ENCODE results near the gene CERT1.
A peak's percentile ranks its signal among the peaks of the same experiment; 100 is the strongest.
"Not testable (repeated sequence)": the region's sequence is repeated elsewhere in the genome, so short reads cannot be mapped to it uniquely, and the experiment has no call there.

CERT1 gene

DNA sequence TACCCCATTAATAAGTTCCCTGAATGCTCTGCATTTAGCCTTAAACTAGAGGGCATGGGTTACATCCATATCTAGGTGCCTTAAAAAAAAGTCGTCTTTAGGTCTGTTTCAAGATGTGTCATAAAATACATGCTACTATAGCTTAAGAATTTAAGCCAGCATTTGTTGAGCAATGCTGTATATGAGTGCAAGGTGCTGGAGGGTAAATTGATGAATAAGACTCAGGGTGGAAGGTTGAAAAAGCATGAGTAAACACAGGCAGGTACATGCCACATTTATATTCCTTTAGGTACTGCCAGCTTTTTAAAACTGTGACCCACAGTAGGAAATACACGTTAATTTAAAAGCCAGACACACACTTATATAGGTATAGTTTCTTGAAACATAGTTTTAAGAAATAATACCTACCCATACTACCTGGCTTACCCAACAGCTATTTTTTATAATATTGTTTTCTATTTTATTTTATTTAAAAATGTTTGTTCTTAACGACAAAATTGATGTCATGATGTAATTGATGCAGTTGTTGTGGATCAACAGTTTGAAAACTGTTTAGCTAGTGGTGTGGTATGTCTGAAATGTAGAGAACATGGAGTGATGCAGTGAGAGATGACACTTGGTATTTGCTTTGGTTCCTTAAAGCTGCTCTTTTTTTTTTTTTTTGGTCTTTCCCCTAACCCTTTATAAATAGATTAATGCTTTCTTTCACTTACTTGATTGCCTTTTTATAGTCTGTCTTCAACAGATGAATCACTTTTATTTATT is 170.5 kb downstream of the CERT1 start:
- no peak for DNase-seq

DNA sequence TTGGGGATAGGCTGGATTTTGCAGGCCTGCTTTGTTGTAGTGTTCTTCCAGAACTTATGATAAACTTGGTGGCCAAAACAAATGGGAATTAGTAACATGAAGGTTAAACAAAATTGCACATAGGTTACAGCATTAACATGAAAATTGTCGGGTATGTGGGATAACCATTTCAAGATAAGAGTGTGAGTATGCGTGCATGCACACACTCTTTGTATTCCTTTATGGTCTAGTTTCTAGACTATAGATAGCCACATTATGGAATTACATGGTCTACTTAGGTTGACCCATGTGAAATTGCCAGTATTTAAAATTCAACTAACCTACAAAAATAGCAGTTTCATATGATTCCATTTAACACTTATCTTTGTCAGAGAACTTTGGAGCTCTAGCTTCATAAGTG is 173.0 kb downstream of the CERT1 start:
- no peak for DNase-seq

DNA sequence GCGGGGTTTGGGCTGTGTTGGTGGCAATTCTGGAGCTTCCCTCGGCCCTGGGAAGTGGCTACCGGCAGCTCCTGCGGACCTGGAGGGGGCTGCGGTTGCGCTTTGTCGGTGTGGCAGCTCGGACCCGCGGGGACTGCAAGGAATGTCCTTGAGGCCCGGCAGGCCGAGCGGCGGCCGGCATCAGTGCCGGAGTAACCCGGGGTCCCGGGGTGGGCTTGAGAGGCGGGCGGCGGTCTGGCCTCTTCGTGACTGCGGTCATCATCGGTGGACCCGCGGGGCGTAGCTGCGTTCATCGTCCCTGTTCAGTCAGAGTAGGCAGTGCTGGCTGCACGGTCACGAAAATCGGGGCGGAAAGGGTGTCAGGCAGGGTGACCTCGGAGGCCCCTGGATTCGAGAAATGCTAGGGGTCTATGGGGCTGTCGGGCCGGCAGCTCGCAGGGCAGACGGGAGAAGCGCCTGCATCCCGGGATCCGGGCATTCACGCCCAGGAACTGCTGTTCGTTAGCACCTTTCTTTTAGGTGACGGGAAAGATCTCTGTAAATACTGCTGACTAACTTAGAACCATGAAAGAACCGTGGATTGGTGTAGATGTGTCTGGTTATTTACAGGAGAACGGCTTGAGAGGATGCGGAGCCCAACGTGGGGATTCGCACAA is 173.9 kb downstream of the CERT1 start:
- DNase-seq: peak; percentile 32

DNA sequence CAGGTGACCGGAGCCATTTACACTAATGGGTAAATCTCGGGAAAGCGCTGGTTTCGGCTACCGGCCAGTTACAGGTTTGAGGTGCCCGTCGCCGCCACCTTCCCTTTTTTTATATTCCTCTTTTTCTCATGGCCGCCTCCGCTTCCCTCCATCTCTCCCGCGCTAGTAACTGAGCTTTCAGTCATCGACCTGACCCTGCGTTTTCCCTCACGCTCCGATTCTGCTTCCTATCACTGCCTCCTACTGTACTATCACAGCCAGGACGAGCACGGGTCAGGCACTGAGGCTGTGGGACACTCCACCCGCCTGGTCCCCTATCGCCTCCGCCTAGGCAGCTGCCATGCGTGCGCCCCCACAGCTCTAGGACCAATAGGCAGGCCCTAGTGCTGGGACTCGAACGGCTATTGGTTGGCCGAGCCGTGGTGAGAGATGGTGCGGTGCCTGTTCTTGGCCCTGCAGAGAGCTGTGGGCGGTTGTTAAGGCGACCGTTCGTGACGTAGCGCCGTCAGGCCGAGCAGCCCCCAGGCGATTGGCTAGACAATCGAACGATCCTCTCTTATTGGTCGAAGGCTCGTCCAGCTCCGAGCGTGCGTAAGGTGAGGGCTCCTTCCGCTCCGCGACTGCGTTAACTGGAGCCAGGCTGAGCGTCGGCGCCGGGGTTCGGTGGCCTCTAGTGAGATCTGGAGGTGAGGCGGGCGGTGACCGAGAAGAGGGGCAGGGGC is 174.7 kb downstream of the CERT1 start, which contains the start of gene HMGCR:
Gene HMGCR, plus strand, starts transcription at position 606 of the 722 bp plus-strand sequence. CDS start 5,386 bp downstream, outside the sequence.
- DNase-seq: peak; percentile 99

DNA sequence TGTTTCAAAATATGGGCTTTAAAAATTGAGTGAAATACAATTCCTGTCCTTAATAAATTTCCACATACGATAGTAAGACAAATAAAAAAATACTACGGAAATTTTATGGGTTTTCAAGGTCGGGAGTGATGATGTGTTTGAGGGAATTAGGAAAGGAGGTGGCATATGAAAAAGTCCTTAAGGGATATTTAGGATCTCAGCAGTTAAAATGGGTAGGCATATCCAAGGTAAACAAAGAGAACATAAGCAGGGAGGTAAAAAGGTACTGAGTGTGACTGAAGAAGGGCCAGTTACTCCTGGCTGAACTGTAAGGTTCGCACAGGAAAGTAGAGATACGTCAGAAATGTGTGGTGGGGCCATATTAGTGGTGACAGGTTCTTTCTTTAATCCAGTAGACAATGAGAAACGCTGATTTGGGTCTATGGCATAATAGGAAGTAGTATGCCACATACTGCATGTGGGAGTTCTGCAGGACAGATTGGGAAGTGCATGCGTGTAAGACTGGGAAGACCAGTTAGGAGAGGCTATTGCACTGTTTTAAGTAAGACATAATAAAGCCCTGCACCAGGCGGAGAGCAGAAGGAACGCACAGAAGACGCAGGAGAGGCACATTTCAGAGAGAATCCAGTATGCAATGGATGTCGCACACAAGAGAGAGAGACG is 175.3 kb downstream of the CERT1 start:
- peak; percentile 77 for DNase-seq

DNA sequence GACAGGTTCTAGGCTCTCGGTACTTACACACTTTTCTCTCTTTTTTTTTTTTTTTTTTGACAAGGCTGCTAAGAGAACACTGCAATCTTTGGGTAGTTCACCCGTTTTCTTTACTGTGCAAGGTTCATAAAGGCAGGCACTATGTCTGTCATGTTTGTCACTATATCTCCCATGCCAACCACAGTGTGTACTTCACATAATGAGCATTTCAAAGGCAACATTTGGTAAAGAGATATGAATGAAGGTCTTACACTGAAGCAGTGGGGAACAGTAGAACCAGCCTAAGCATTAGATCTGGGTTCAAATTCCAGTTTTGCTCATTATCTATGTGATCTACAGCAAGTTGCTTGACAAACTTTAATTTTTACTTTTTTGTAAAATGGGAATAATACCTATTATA is 175.9 kb downstream of the CERT1 start:
- DNase-seq: no peak

DNA sequence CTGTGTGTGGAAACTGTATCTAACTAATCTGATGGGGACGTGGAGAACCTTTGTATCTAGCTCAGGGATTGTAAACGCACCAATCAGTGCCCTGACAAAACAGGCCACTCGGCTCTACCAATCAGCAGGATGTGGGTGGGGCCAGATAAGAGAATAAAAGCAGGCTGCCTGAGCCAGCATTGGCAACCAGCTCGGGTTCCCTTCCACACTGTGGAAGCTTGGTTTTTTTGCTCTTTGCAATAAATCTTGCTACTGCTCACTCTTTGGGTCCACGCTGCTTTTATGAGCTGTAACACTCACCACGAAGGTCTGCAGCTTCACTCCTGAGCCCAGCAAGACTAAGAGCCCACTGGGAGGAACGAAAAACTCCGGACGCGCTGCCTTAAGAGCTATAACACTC is 177.0 kb downstream of the CERT1 start:
- not testable (repeated sequence) for DNase-seq

DNA sequence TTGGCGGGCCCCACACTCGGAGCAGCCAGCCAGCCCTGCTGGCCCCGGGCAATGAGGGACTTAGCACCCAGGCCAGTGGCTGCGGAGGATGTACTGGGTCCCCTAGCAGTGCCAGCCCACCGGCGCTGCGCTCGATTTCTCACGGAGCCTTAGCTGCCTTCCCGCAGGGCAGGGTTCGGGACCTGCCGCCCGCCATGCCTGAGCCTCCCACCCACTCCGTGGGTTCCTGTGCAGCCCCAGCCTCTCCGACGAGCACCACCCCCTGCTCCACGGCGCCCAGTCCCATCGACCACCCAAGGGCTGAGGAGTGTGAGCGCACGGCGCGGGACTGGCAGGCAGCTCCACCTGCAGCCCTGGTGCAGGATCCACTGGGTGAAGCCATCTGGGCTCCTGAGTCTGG is 177.7 kb downstream of the CERT1 start:
- not testable (repeated sequence) for DNase-seq

DNA sequence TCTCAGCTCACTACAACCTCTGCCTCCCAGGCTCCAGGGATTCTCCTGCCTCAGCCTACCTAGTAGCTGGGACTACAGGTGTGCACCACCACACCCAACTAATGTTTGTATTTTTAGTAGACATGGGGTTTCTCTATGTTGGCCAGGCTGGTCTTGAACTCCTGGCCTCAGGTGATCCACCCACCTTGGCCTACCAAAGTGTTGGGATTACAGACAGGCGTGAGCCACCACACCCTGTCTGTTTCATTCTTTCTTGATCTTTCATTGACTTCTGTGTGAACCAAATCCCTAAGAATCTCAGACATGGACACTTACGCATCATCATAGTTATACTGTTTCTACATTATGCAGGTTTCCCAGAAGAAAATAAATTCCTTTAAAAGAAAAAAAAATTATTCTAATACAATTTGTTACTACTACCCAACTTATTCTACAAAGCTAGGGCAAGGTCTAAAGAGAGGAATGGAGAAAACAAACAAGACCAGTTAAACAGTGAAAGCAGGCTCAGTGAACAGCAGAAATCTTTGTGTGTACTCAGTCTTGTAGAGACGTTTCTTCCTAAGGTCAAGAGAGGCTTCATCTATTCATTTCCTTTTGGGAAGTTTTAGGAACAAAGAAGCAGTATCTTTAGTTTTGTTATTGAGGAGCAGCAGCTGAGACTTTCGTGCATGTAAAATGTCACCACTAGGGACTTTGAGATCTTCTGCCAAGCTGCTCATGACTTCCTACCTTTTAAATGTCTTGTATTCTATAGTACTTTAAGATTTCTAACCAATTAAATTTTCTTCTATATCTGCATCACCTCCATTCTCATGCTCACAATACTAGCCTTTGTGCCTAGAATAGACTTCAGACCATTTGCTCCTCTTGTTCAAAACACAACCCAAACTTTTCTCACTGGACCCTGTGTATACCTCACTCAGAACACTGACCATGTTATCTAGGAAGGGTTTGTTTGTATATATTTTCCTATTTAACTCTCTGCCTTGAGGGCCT is 180.0 kb downstream of the CERT1 start:
- DNase-seq: no peak

DNA sequence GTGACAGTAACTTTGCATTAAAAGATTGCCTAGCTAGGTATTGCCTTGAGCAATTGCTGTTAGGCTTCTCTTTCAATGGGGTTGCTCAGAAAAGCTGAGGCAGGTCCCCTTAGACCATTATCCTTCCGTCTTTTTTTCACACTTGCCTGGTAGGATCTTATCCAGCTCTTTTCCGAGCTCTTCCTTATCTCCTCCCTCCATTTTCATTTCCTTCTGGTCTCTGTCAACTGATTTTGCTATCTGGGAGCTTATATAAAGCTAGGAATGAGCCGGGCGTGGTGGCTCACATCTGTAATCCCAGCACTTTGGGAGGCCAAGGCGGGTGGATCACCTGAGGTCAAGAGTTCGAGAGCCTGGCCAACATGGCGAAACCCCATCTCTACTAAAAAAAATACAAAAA is 181.0 kb downstream of the CERT1 start:
- DNase-seq: no peak
